GM19025 (cell line): ENCODE results near the gene DRD2.

ENCODE experiments used
- ATAC-seq: cut with Tn5 transposase; IDR thresholded peaks from one replicate; pipeline ENCODE4 v1.9.1; 2021; ENCODE audit warnings: mild to moderate bottlenecking, low read depth, moderate library complexity; ENCODE audit not compliant: unreplicated experiment

Gene DRD2

DNA sequence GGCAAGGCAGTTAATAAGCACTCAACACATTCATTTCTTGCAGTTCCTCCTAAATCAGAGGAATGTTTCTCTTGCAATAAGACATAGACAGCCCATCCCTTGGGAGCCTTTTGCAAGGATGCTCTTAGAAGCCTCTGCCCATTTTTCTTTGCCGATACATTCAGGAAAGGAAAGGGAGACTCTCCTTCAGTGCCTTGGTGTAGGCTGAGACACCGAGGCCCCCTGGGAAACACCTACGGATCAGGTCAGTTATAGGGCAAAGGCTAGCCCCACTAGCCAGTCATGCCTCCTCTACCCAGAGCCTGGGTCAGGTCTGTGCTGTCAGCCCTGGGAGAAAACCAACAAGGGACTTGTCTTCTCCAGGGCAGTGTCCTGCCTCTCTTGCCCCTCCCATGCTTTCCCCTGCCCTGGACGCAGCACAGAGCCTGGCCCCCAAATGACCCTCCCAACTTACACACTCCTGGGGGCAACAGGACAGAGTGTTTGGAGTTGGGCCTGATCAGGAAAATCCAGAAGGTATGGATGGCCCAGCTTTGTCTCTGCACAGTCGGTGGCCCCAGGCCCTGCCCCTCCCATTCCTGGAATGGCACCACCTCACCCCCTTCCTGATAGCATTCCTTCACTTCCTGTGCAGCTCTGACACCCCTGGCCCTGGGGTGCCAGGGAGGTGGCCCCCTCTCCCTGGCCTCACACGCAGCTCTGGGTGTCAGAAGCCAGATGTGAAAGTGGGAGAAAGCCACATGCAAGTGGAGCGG is 69.3 kb downstream of the DRD2 start:
- no peak for ATAC-seq

DNA sequence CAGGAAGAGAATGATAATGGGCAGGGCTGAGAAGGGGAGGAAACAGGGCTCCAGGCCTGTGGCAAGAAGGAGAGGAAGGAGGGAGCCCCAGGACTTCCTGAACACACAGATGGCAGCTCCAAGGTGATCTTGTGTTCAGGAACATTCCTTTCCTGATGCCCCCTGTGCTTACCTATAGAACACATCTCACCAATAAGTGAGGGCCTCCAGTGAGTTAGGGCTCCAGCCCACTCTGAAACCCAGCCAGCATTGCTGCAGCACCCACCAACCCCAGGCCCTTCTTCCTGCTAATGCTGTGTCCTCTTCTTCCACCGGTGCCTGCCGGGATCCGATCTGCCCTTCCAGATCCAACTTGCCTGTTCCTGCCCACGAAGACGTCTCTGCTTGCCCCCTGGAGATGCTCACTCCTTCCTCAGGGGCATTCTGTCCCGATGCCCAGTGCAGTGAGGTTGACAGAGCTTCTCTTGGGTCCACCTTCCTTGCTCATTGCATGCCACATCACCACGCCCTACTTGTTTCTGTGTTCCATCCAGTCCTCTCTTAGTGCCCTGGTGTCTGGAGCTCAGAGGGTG is 70.3 kb downstream of the DRD2 start:
- no peak for ATAC-seq

DNA sequence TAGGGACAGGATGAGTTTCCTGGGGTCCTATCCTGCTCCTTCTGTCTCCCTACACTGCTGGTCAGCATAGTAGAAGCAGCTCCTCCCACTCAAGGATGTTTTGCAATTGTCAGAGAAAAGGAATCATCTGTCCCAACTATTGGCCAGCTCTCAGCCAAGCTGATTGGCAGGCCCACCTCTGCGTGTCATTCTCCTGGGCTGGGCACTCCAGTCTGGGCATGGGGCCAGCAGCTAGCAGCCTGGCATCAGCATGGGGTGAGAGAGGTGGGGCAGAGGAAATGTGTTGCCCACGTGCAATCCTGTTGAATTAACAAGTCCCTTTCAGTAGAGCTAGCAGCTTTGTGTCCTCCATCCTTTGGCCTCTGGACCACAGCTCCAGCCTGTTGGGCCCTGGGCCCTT is 73.5 kb downstream of the DRD2 start:
- ATAC-seq: no peak

DNA sequence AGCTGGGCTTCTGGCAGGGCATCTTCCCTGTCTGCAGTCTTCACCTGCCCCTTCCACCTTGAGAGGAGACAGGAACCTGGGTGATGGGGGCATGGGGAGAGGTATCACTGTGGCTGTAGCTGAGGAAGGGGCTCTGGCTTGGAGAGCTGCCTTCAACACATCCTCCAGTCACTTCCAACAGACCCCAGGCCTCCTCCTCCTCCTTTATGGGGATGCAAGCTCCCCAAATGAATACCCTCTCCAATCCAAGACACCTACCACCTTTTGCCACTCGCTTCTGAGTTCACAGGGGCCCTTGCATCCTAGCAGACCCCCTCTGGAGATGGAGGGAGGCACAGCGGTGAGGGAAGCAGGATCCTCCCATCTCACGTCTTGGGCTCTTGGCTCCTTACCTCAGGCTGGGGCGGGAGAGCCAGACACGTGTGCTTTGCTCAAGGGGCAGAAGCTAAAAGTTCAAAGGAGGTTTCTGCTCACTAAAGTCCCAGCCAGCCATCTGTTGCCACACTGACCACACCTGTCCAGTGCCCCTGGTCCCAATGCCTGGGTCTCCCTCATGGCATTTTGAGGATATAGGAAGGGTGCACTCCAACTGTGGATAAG is 74.5 kb downstream of the DRD2 start:
- no peak for ATAC-seq

DNA sequence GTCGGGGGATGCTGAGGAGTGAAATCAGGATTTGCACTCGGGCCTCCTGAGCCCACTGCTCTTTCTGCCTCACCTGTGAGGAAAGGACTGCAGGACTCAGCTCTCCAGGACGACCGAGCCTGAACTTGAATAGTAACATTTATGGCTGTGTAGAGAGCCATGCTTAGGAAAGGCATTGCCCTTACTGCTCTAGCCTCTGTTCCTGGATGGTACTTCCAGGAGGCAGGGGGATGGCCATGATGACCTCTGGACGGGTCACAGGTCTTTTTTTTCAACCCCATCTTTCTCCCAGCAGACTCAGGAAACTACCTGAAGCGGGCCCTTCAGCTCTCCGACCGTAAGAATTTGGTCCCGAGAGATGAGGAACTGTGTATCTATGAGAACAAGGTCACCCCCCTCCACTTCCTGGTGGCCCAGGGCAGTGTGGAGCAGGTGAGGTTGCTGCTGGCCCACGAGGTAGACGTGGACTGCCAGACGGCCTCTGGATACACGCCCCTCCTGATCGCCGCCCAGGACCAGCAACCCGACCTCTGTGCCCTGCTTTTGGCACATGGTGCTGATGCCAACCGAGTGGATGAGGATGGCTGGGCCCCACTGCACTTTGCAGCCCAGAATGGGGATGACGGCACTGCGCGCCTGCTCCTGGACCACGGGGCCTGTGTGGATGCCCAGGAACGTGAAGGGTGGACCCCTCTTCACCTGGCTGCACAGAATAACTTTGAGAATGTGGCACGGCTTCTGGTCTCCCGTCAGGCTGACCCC is 76.3 kb downstream of the DRD2 start:
- no peak for ATAC-seq

DNA sequence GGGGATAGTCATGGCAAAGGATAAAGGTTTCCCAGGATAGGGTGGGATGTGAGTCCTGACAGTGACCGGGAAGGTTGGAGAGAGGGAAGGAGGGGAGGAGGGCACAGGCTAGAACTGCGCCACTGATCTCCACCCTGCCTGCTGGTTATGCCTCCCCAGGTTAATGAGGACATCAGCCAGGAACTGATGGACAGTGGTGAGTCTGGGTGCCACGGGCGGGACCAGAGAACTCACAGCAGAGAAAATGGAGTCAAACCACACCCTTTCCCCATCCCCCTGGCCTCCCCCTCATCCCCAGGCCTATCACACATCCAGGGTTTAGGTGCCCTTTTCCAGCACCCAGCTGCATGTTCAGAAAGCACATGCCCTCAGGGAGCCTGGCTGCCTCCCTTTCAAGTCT is 77.4 kb downstream of the DRD2 start:
- no peak for ATAC-seq

DNA sequence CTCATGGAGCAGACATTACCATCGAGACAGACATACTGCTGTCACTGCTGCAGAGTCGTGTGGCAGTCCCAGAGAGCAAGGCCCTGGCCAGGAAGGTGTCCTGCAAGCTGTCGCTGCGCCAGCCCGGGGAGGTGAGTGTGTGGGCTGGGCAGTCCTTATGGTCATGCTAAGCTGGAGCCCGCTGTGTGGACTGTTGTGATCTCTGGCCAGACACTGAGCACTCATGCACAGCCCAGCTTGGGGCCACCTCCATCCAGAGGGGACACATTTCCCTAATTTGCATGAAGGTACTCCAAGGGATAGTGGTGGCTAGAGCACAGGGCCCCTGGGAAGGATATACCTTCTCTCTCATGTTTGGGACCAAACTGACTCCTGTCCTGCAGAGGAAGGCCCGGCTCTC is 78.0 kb downstream of the DRD2 start:
- ATAC-seq: no peak

DNA sequence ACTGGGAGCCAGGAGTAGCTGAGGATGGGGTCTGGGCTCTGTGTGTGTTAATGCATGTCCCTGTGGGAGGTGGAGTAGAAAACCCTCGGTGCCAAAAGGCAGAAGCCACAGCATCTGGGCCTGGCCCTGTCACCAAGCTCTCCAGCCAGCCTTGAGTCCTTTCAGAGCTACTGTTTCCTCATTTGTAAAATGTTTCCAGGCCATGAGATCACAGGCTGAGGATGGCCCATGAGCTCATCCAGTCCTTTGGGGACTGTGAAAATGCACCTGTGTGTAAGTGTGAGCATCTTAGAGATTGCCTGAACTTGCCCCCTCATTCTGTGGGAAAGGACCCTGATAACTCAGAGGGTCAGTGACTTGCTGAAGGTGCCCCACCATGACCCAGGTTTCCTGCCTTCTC is 78.5 kb downstream of the DRD2 start:
- no peak for ATAC-seq

DNA sequence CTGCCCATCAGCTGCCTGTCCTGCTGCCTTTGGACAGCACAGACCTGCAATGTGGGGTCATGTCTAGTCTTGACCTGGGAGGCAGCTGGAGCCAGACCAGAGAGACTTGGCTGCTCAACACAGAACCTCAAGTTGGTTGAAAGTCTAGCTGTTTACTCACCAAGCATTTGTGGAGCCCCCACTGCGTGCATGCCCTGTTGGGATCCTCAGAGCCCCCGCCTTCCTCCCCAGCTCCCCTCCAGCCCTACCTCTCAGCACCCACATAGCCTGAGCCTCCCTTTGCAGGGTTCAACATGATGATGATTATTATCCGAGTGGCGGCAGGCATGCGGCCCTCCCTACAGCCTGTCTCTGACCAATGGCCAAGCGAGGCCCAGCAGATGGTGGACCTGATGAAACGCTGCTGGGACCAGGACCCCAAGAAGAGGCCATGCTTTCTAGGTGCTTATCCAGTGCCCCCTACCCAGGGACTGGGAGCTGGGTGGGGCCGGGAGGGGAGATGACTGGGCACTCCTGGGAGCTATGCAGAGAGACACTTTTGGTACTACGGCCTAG is 79.3 kb downstream of the DRD2 start:
- no peak for ATAC-seq

DNA sequence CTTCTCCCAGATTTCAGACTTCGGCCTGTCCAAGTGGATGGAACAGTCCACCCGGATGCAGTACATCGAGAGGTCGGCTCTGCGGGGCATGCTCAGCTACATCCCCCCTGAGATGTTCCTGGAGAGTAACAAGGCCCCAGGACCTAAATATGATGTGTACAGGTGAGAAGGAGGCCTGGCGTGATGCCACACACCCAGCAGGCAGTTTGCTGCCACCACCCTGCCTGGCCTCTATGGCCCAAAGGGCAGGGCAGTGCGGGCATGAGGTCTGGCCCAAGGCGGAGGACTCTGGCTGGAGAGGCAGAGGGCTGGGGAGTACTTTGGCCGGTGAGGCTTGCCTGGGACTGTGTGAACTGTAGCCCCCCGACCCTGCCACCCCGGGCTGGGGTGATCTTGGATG is 80.3 kb downstream of the DRD2 start:
- ATAC-seq: no peak

DNA sequence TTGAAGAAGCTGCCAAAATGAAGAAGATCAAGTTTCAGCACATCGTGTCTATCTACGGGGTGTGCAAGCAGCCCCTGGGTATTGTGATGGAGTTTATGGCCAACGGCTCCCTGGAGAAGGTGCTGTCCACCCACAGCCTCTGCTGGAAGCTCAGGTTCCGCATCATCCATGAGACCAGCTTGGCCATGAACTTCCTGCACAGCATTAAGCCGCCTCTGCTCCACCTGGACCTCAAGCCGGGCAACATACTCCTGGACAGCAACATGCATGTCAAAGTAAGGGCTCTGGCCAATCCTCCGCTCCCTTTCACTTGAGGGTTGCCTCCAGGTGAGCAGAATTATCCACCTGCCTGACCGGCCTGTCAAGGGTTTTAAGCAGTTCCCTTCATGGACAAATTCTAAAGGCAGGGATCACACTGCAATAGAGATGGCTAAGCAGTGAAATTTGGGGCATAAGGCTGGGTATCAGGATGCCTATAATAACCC is 81.7 kb downstream of the DRD2 start:
- ATAC-seq: no peak

DNA sequence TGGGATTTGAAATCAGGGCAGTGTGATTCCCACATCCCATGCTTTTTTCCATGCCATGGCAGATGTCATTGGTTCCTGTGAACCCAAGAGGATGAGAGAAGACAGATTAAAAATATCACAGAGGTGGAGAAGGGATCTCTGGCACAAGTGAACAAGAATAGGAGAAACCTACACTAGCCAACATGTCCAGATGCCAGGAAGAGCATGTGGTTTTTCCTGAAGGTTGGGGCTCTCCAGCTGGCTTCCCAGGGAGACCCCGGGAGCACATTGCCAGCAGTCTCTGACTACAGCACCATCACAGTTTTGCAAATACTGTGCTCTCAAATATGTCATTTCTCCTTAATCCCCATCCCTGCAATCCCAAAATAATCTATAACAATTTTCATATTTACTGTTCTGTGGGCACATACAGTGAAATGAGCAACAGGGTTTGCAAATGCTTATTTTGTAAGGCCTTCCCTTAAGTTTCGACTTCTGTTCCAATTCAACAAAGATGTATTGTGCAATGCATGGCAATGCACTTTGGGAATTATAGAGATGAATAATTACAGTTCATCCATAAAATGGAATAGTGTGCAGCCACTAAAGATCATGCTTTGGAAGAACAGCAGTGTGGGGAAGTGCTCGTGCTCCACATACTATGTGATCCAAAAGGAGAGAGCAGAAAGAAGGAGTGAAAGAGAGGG is 82.8 kb downstream of the DRD2 start:
- ATAC-seq: no peak

DNA sequence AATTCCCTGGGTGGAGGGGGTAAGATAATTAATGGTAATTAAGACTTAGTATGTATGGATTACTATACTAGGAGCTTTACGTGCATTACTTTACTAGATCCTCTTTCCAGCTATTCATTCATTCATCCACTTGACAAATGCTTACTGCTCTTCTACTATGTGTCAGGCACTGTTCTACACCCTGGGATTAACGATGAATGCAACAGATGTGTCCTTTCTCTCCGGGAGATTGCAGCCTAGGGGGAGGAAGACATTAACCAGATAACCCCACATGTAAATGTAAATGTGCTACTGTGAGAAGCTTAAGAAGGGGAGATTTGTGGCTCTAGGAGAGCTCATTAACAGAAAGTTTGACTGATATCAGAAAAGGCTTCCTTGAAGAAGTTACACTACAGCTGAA is 85.9 kb downstream of the DRD2 start:
- no peak for ATAC-seq

DNA sequence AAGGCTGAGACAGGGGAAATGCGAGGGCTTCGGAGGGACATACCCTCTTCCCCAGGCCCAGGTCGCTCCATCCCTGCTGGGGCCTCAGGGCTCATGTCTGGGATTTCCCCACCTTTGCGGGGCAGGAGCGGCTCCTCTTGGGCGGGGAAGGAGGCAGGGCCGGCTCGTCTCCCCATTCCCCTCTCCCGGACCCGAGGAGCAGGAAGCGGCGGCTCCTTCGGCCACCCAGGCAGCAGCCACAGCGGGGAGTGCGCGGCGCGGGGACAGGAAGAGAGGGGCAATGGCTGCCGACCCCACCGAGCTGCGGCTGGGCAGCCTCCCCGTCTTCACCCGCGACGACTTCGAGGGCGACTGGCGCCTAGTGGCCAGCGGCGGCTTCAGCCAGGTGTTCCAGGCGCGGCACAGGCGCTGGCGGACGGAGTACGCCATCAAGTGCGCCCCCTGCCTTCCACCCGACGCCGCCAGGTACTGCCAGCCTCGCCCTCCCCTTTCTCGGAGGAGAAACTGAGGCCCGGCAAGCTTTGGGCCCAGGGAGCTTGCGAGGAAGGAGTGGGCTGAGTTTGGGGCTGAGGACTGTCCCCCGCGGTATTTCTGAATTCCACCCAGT is 87.5 kb downstream of the DRD2 start, which contains the start of gene ANKK1:
ANKK1 (plus strand) TSS at position 175 of the 607 bp plus-strand sequence; CDS start at position 281, 106 bp downstream.
- no peak for ATAC-seq

DNA sequence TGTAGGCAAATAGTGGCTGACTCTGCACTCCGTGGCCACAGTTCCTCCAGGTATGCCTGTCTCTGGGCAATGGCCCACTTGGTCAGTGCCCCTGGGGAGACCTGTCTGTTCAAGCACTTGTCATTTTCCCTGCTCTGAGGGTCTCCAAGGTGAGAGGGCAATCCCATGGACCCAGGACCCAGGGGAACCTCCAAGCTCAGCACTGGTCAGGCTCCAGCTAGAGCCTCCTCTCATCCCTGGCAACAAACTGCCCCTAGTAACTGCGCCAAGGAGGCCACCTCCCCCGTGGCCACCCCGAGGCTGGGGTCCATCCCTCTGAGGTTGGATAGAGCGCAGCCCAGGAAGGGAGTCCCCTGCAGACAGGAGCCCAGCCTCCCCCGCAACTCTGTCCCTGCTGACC is 88.3 kb downstream of the DRD2 start:
- no peak for ATAC-seq

DNA sequence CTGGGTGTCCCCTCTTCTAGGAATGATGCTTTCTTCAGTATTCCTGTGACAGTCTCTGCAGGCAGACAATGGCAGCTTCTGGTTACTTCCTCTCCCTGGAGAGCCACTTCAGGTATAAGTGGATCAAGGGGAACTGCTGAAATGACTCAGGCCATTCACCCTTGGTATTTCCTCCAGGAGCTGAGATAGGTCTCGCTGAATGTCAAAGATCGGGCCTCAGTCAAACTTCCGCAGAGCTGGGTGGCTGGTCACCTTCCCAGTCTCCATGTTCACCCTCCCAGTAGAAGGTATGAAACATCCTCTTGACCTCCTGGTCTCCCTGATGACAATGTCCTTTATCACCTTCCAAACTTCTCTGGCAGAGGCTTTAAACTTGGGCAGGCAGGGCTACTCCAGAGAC is 89.4 kb downstream of the DRD2 start:
- no peak for ATAC-seq

DNA sequence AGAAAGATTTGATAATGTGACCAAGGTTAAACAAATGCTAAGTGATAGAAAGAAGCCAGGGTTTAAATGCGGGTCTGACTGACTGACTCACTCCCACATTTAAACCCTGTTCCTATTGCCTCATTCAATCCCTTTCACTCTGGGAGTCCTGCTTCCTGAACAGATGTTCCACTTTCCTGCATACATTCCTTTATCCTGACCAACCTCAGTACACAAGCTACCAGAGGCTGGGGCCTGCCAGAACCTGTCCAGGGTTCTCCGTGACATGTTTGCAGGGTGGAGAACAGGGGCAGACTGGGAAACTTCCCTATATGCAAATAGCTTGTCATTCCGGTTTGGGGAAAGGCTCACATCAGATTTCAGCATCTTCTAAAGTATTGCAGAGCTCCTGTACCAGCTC is 90.6 kb downstream of the DRD2 start:
- ATAC-seq: no peak

DNA sequence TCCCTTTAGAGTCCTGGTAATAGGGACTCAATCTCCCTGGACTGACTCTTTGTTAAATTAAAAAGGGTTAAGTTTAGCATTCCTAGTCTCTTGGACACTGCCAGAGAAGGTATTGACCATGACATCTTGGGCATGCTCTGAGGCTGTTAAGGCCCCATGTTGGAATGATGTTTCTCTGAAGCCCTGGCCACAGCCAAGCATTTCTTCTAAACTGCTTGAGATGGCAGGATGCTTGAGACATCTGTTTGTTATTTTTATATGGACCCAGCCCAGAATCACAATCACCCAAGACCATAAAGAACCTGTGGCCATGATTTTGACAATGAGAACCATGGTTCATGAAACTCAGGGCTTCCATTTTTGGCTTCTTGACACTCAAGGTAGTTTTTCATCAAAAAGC is 93.1 kb downstream of the DRD2 start:
- no peak for ATAC-seq

DNA sequence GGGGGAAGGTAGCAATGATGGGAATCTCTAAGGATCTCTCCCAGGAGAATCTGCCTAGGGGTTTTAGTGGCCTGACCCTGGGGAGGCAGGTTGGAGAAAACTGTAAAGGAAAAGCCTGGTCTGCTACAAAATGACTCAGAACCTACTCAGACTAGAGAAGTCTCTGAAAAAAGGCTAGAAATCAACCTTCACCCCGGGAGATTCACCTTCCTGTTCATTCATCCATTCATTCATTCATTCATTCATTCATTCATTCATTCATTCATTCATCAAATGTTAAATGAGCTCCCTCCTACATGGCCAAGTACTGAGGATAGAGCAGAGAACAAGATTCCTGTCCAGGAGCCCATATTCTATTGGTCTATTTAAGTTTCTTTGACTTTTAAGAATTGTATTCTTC is 96.5 kb downstream of the DRD2 start:
- no peak for ATAC-seq
